Kidney epithelial cell (primary cell): ENCODE results near the gene TCF23. TPM values are rescaled to one million over a fixed set of nuclear protein-coding genes. Genes with fewer than 3 reads are reported as not detected.

ENCODE experiments used
- DNase-seq: peaks from one replicate; pipeline ENCODE4 v3.0.0-alpha.2; 2010; ENCODE audit warnings: low read depth
- H3K27me3 ChIP-seq: 2 replicates; pipeline ENCODE4 v1.6.0; 2011; ENCODE audit warnings: low read length; ENCODE audit not compliant: control insufficient read depth, insufficient read depth
- H3K36me3 ChIP-seq: 2 replicates; pipeline ENCODE4 v1.5.1; 2011; ENCODE audit warnings: low read length; ENCODE audit not compliant: control insufficient read depth, insufficient read depth
- H3K4me3 ChIP-seq: 2 replicates; pipeline ENCODE4 v1.5.1; 2011; ENCODE audit warnings: low read depth, mild to moderate bottlenecking, control low read depth, low read length
- CTCF ChIP-seq: IDR thresholded peaks from 2 replicates; pipeline ENCODE4 v1.5.1; 2011; ENCODE audit warnings: mild to moderate bottlenecking, moderate library complexity, low read length, control low read depth, inconsistent platforms; ENCODE audit not compliant: insufficient read depth, poor library complexity, severe bottlenecking
- total RNA-seq: library from RNA; depleted of rRNA; stranded (reverse); fragments of >200 nt; gene quantifications from 2 replicates; pipeline ENCODE4 v1.2.3, GENCODE V29; 2015

Gene TCF23
- total RNA-seq, 1 donor from 2014 or later = not detected

- TF ChIP-seq CTCF = no peak
- Histone ChIP-seq H3K36me3 (peaks cover 4% of the 10 kb centered on the region), H3K27me3 (peaks cover 1% of the 10 kb centered on the region), H3K4me3 (peak overlapping the region; percentile 96)
- DNase-seq = no peak
Observed at GRCh38 chr2:27133195-27133875, 15.5 kb upstream of the TCF23 start.

GRCh38 chr2:27133905-27134780 is 14.7 kb upstream of the TCF23 start, which contains the start of gene PREB:
Gene PREB, minus strand, starts transcription at chr2:27134636. Its CDS starts 215 bp downstream, at chr2:27134421.
- peak; percentile 72 for DNase-seq
- Histone ChIP-seq H3K36me3 (peaks cover 4% of the 10 kb centered on the region), H3K27me3 (peaks cover 3% of the 10 kb centered on the region), H3K4me3 (peak within 1 kb of the TSS; percentile 96)
- TF ChIP-seq CTCF = peak; percentile 33

GRCh38 chr2:27134781-27135477 is 13.9 kb upstream of the TCF23 start:
- no peak for TF ChIP-seq CTCF
- peak overlapping the region; percentile 3 for H3K4me3 ChIP-seq
- peaks cover 3% of the 10 kb centered on the region for H3K27me3 ChIP-seq
- no peak for DNase-seq
- H3K36me3 ChIP-seq = peaks cover 4% of the 10 kb centered on the region

GRCh38 chr2:27135478-27135955 is 13.3 kb upstream of the TCF23 start:
- peaks cover 2% of the 10 kb centered on the region for H3K36me3 ChIP-seq
- no peak overlapping the region for H3K4me3 ChIP-seq
- no peak for TF ChIP-seq CTCF
- no peak for DNase-seq
- H3K27me3 ChIP-seq = peaks cover 3% of the 10 kb centered on the region

GRCh38 chr2:27136751-27137150 is 12.1 kb upstream of the TCF23 start:
- no peak for DNase-seq

More at GRCh38 chr2:27136751-27137150, 12.1 kb upstream of the TCF23 start:
- no peak overlapping the region for H3K4me3 ChIP-seq
- peaks cover 1% of the 10 kb centered on the region for H3K36me3 ChIP-seq
- TF ChIP-seq CTCF = no peak
- peaks cover 3% of the 10 kb centered on the region for H3K27me3 ChIP-seq
